NB4 (cell line): Measurements from ENCODE around the gene TRPC4AP.

Experiments used
- DNase-seq: peaks from one replicate; pipeline ENCODE4 v3.0.0; 2010; ENCODE audit warnings: low read depth
- H3K4me3 ChIP-seq: one replicate; pipeline ENCODE4 v1.5.1; 2011; ENCODE audit warnings: mild to moderate bottlenecking, low read depth, low read length, moderate library complexity
- MYC ChIP-seq: IDR thresholded peaks from 2 replicates; pipeline ENCODE4 v1.6.1; 2011; ENCODE audit warnings: low read depth, low read length
- POLR2A ChIP-seq: IDR thresholded peaks from 2 replicates; pipeline ENCODE4 v1.6.1; 2011; ENCODE audit warnings: mild to moderate bottlenecking; ENCODE audit not compliant: insufficient read length; ENCODE audit errors: extremely low read depth
- TF ChIP-seq, protein P1 (sequence below): IDR thresholded peaks from 2 replicates; pipeline ENCODE4 v1.6.1; 2011; ENCODE audit warnings: low read depth, low read length
- TF ChIP-seq, protein P2 (sequence below): IDR thresholded peaks from one replicate; pipeline ENCODE4 v1.5.1; 2012; ENCODE audit warnings: low read depth, low read length

TRPC4AP gene

DNA sequence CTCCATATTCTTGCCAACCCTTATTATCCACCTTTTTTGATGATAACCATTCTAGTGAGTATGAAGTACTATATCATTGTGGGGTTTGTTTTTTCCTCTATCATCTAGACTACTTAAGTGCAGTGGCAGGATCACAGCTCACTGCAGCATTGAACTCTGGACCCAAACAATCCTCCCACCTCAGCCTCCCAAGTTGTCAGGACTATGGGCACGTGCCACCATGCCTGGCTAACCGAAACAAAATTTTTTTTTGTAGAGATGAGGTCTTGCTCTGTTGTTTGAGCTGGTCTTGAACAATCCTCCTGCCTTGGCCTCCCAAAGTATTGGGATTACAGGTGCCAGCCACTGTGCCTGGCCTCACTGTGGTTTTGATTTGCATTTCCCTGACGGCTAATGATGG is 67.5 kb downstream of the TRPC4AP start:
- no peak overlapping the region for H3K4me3 ChIP-seq
- no peak for DNase-seq
- TF ChIP-seq MYC = no peak
- no peak for TF ChIP-seq POLR2A
- TF ChIP-seq, protein P1, sequence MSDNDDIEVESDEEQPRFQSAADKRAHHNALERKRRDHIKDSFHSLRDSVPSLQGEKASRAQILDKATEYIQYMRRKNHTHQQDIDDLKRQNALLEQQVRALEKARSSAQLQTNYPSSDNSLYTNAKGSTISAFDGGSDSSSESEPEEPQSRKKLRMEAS = no peak
- TF ChIP-seq, protein P2, sequence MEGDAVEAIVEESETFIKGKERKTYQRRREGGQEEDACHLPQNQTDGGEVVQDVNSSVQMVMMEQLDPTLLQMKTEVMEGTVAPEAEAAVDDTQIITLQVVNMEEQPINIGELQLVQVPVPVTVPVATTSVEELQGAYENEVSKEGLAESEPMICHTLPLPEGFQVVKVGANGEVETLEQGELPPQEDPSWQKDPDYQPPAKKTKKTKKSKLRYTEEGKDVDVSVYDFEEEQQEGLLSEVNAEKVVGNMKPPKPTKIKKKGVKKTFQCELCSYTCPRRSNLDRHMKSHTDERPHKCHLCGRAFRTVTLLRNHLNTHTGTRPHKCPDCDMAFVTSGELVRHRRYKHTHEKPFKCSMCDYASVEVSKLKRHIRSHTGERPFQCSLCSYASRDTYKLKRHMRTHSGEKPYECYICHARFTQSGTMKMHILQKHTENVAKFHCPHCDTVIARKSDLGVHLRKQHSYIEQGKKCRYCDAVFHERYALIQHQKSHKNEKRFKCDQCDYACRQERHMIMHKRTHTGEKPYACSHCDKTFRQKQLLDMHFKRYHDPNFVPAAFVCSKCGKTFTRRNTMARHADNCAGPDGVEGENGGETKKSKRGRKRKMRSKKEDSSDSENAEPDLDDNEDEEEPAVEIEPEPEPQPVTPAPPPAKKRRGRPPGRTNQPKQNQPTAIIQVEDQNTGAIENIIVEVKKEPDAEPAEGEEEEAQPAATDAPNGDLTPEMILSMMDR = no peak

DNA sequence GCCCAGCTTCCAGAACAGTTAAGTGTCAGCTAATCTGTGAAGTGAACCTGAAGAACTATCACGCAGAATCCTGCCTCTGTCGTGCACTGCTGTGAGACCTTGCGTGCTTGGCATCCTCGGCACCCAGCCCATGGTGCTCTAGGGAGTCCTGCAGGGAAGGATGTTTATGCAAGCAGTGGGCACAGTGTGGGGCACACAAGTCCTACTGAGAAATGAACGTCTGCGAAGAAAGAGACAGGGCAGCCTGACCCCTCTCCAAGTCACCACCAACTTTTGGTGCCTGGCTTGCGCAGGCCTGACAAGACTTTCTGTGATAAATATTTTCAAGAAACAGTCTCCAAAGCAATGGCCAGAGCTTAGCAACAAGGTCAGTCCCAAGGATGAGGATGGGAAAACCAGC is 69.0 kb downstream of the TRPC4AP start:
- DNase-seq = no peak
- TF ChIP-seq MYC (no peak), POLR2A (no peak)
- TF ChIP-seq, protein P1 = no peak
- TF ChIP-seq, protein P2 = no peak
- no peak overlapping the region for H3K4me3 ChIP-seq

DNA sequence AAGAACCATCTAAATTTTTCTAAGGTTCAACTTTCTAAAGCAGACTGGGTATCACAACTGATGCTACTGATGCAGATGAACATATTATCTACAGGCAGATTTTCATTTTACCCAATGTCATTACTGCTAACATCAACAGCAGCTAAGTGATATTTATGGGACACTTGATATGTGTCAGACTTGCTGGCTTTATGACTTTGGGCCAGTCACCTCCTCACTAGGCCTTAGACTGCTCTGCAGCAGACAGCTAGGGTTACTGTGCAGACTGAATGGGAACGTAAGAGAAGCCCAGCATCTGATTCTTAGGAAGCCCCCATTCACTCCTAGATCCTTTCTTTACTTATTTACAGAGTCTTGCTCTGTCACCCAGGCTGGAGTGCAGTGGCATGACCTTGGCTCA is 70.8 kb downstream of the TRPC4AP start:
- TF ChIP-seq, protein P2 = no peak
- TF ChIP-seq, protein P1 = no peak
- TF ChIP-seq POLR2A = no peak
- TF ChIP-seq MYC = no peak
- DNase-seq = no peak
- no peak overlapping the region for H3K4me3 ChIP-seq

DNA sequence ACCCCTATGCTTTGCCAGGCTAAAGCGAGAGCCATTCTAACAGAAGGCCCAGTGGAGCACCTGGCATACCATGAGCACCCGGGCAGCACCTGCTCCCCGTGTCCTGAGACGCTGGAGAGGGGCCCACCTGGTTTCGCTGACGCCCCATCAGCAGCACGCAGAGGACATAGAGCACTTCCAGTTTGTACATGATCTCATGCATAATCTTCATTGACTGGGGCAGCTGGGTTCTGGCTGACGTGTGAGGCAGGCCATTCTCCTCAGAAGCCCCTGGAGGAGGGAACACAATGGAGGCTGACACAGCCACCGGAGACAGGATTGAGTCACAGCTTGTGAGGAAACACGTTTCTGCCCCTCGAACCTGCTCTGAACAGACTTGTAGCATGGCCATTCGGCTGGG is 71.5 kb downstream of the TRPC4AP start:
- no peak overlapping the region for H3K4me3 ChIP-seq
- DNase-seq = no peak
- no peak for TF ChIP-seq POLR2A
- TF ChIP-seq, protein P2 = no peak
- no peak for TF ChIP-seq MYC
- TF ChIP-seq, protein P1 = no peak

DNA sequence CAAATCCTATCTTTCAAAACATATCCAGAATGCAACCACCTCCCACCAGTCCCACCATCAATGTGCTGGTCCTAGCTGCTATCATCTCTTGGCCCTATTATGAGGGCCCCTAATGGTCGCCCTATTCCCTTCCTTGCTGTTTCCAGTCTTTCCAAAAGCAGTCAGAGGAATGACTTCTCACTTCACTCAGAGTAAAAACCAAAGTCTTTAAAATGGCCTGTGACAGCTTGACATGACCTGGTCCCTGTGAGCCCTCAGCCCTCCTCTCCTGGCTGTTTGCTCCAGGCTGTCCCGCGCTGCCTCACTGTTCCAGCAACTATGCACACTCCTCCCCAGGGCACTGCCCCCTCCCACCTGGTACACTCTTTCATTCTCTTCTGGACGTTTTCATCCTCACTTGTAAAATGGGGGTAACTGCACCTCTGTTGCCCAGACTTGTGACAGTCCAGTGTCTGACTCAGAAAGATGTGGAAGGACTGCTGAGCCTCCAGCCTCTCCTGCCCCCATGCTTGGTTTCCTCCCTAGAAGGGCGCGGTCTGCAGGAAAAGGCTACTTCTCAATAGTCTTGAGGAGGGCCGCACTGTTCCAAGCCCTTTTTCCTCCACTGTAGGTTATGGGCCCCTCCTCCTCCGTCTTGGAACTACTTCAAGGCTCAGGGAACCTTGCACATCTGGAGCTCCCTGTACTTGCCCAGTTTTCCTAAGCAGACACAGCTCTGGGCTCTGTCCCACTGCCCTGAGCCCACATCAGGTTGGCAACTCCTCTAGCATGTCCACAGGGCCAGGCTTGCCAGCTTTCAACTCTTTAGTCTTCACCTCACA is 72.3 kb downstream of the TRPC4AP start:
- no peak for DNase-seq
- H3K4me3 ChIP-seq = no peak overlapping the region

More for the DNA sequence above, 72.3 kb downstream of the TRPC4AP start:
- TF ChIP-seq MYC (no peak), POLR2A (no peak)
- TF ChIP-seq, protein P1 = no peak
- TF ChIP-seq, protein P2 = no peak
